HL-60/S4 treated with retinoic acid at 250 ng/mL for 4 days and 3 days (cell line): ENCODE results near the gene FAM114A1.

ENCODE experiments used
- in situ Hi-C: fragments of 300-500 bp; cut with MboI; formaldehyde crosslinking; loops from 2 replicates; pipeline ENCODE4 v1.7.0; 2022; ENCODE audit warnings: low sequenced_read_pairs

Gene FAM114A1

GRCh38 chr4:38867478-38868058, at the start of gene FAM114A1:
Gene FAM114A1 (plus strand): TSS chr4:38867806. CDS start chr4:38878079, 10,273 bp downstream.
- in situ Hi-C loops, result no loop called here

- in situ Hi-C loops, result no loop called here
Observed at GRCh38 chr4:38818441-38818976, 49.1 kb upstream of the FAM114A1 start.

- in situ Hi-C loops, result no loop called here
Observed at GRCh38 chr4:38819569-38819968, 48.0 kb upstream of the FAM114A1 start.

GRCh38 chr4:38820329-38821061, 47.1 kb upstream of the FAM114A1 start:
- in situ Hi-C loops, result no loop called here

GRCh38 chr4:38821739-38822138, 45.9 kb upstream of the FAM114A1 start:
- in situ Hi-C loops, result no loop called here

GRCh38 chr4:38822748-38823303, 44.8 kb upstream of the FAM114A1 start:
- in situ Hi-C loops, result no loop called here

GRCh38 chr4:38823766-38824165, 43.8 kb upstream of the FAM114A1 start:
- in situ Hi-C loops, result no loop called here

- in situ Hi-C loops, result no loop called here
Observed at GRCh38 chr4:38829237-38829636, 38.4 kb upstream of the FAM114A1 start.

- in situ Hi-C loops, result no loop called here
Observed at GRCh38 chr4:38831653-38832052, 36.0 kb upstream of the FAM114A1 start.

GRCh38 chr4:38832206-38832605, 35.4 kb upstream of the FAM114A1 start:
- in situ Hi-C loops, result no loop called here

GRCh38 chr4:38832624-38833528, 34.7 kb upstream of the FAM114A1 start:
- in situ Hi-C loops, result no loop called here

- in situ Hi-C loops, result no loop called here
Observed at GRCh38 chr4:38834570-38834969, 33.0 kb upstream of the FAM114A1 start.

GRCh38 chr4:38837334-38837733, 30.3 kb upstream of the FAM114A1 start:
- in situ Hi-C loops, result no loop called here

- in situ Hi-C loops, result no loop called here
Observed at GRCh38 chr4:38837849-38838248, 29.8 kb upstream of the FAM114A1 start.

GRCh38 chr4:38842994-38843393, 24.6 kb upstream of the FAM114A1 start:
- in situ Hi-C loops, result no loop called here

GRCh38 chr4:38846015-38846414, 21.6 kb upstream of the FAM114A1 start:
- in situ Hi-C loops, result no loop called here

- in situ Hi-C loops, result no loop called here
Observed at GRCh38 chr4:38855466-38855865, 12.1 kb upstream of the FAM114A1 start.

- in situ Hi-C loops, result no loop called here
Observed at GRCh38 chr4:38856046-38856445, 11.6 kb upstream of the FAM114A1 start.

- in situ Hi-C loops, result no loop called here
Observed at GRCh38 chr4:38856524-38857337, 10.9 kb upstream of the FAM114A1 start, which contains the start of gene TLR6. Gene TLR6 (minus strand): TSS chr4:38856817. CDS start chr4:38829473, 27,344 bp downstream.
